Activated CD4-positive, alpha-beta T cell treated with anti-CD3 and anti-CD28 coated beads, Interleukin-2, Interleukin-6, amounts not matched to agents 100 ng/mL and 50 ng/mL, durations not matched to agents 16 hours and 8 hours (primary cell): ENCODE data around the gene REG1A.

Source experiments
- DNase-seq: peaks from one replicate; pipeline ENCODE4 v3.0.0-alpha.2; 2020

REG1A gene

GRCh38 chr2:79120194-79120713 lies at the start of gene REG1A:
REG1A (plus strand) TSS chr2:79120488; CDS start chr2:79120862, 374 bp downstream.
- DNase-seq: no peak

GRCh38 chr2:79071078-79071477 lies 49.2 kb upstream of the REG1A start:
- no peak for DNase-seq

- no peak for DNase-seq
Observed at GRCh38 chr2:79082987-79083386, 37.3 kb upstream of the REG1A start.

GRCh38 chr2:79083597-79084251 lies 36.6 kb upstream of the REG1A start:
- no peak for DNase-seq

GRCh38 chr2:79084495-79085135 lies 35.7 kb upstream of the REG1A start:
- no peak for DNase-seq

GRCh38 chr2:79085382-79085781 lies 34.9 kb upstream of the REG1A start:
- no peak for DNase-seq

GRCh38 chr2:79086255-79086654 lies 34.0 kb upstream of the REG1A start:
- DNase-seq: no peak

- DNase-seq: no peak
Observed at GRCh38 chr2:79087785-79088364, 32.4 kb upstream of the REG1A start, which contains the start of gene REG1B. REG1B (minus strand) TSS chr2:79087993; CDS start chr2:79087612, 381 bp downstream.

- DNase-seq: no peak
Observed at GRCh38 chr2:79090693-79091092, 29.6 kb upstream of the REG1A start.

GRCh38 chr2:79097843-79098242 lies 22.4 kb upstream of the REG1A start:
- no peak for DNase-seq

- DNase-seq: no peak
Observed at GRCh38 chr2:79099140-79099686, 21.1 kb upstream of the REG1A start.

GRCh38 chr2:79100285-79100684 lies 20.0 kb upstream of the REG1A start:
- DNase-seq: no peak

GRCh38 chr2:79101024-79101423 lies 19.3 kb upstream of the REG1A start:
- no peak for DNase-seq

- no peak for DNase-seq
Observed at GRCh38 chr2:79103214-79103613, 17.1 kb upstream of the REG1A start.

- DNase-seq: no peak
Observed at GRCh38 chr2:79105259-79105658, 15.0 kb upstream of the REG1A start.

- DNase-seq: no peak
Observed at GRCh38 chr2:79112269-79112668, 8.0 kb upstream of the REG1A start.

- no peak for DNase-seq
Observed at GRCh38 chr2:79114797-79115494, 5.3 kb upstream of the REG1A start.

- DNase-seq: no peak
Observed at GRCh38 chr2:79116997-79117928, 3.0 kb upstream of the REG1A start.

- DNase-seq: no peak
Observed at GRCh38 chr2:79122676-79123075, 2.4 kb downstream of the REG1A start.

- no peak for DNase-seq
Observed at GRCh38 chr2:79124907-79125720, 4.8 kb downstream of the REG1A start.

GRCh38 chr2:79125721-79125985 lies 5.4 kb downstream of the REG1A start:
- no peak for DNase-seq
